GM12865 (cell line): ENCODE results near the gene FBLN1.

Experiments
- DNase-seq: peaks from one replicate; pipeline ENCODE4 v3.0.0; 2010; ENCODE audit warnings: low read depth
- H3K4me3 ChIP-seq: 2 replicates; pipeline ENCODE4 v1.5.1; 2011; ENCODE audit warnings: mild to moderate bottlenecking, low read depth, low read length, control low read depth
- CTCF ChIP-seq: IDR thresholded peaks from 2 replicates; pipeline ENCODE4 v1.5.1; 2011; ENCODE audit warnings: low read length, control low read depth, low read depth, inconsistent platforms; ENCODE audit not compliant: insufficient read depth; ENCODE audit errors: missing control alignments

The FBLN1 gene

DNA sequence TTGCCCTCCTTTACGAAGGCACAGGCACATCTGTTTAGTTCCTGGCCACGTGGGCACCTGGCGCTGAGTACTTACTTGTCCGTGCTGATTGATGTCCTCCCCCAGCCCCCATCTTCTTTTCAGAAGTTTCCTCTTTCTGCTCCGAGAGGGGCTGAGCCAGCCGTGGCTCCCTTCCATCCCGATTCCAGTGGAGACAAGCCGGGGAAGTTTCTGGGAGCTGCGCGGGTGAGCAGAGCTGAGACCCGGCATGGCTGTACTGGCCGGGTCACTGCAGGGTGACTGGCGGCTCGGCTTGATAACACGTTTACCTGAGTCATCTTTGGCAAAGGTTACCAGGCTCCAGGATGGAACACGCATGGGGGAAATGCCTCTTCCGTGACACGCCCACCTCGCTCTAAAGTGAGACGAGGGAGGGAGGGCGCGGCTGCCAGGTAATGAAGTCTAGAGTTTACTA is 123.5 kb downstream of the FBLN1 start:
- TF ChIP-seq CTCF = no peak
- H3K4me3 ChIP-seq = no peak overlapping the region
- DNase-seq = no peak

GRCh38 chr22:45627489-45628233 is 125.0 kb downstream of the FBLN1 start:
- no peak for TF ChIP-seq CTCF
- DNase-seq = no peak
- H3K4me3 ChIP-seq = no peak overlapping the region

DNA sequence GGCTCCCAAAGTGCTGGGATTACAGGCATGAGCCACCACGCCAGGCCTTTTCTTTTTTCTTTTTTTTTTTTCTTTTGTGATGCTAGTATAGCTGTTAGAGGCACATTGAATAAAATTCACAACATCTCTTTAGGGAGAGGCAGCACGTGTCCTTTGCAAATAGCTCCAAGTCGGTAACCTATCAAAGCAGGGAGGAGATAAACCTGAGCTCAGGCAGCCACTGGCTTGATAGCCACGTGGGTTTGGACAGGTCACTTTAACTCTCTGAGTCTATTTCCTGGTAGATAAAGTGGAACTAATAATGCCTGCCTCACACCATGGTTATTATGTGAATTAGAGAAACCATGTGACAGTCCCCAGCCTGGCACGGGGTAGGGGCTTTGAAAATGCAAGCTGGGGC is 125.8 kb downstream of the FBLN1 start:
- no peak for TF ChIP-seq CTCF
- no peak for DNase-seq
- H3K4me3 ChIP-seq = no peak overlapping the region

GRCh38 chr22:45629469-45630089 is 126.9 kb downstream of the FBLN1 start:
- no peak overlapping the region for H3K4me3 ChIP-seq
- DNase-seq = no peak
- TF ChIP-seq CTCF = no peak

GRCh38 chr22:45630436-45630835 is 127.8 kb downstream of the FBLN1 start:
- H3K4me3 ChIP-seq = no peak overlapping the region
- no peak for DNase-seq
- TF ChIP-seq CTCF = no peak

DNA sequence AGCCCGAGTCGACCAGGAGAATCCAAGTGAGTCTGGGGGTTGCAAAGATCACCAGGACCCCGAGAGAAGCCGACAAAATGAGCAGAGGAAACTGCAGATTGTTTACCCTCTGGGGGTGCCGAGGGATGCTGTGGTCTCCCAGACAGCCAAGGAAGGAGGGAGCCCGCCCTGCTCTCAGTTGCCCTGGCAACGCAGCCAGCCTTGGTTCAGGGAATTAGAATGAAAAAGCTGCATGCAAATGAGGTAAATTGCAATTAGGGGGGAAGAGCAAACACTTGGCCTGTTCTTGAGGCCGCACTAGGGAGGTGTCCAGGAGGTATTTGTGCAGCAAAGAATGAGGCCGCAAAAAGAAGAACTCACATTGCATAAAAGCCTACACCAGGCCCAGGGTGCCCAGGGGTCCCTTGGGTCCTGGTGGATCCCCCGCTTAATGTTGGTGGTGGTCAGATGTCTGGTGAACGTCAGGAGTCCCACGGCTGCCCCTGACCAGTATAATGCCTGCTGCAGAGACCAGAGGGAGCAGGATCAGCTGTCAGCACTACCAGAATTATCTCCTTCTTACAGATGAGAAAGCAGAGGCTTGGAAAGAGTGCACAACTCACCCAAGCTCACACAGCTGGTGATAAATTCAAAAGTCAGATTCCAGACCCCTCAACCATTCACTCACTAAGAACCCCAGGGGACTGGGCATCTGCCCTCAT is 128.6 kb downstream of the FBLN1 start:
- TF ChIP-seq CTCF = no peak
- DNase-seq = no peak
- no peak overlapping the region for H3K4me3 ChIP-seq
